K562 treated with DMSO at 1 percent for 48 hours (cell line): Measurements from ENCODE around the gene CLPX. TPM values are rescaled to one million over a fixed set of nuclear protein-coding genes. Genes with fewer than 3 reads are reported as not detected.

Source experiments
- total RNA-seq: library from RNA; unstranded; fragments of 300-600 nt; gene quantifications from 2 replicates; pipeline ENCODE4 v1.2.3, GENCODE V29; 2022; ENCODE audit warnings: low replicate concordance; ENCODE audit errors: extremely low read depth

The CLPX gene
- total RNA-seq = not detected in 2 replicates

GRCh38 chr15:65184868-65185717, at the start of gene CLPX:
TSS of gene CLPX (minus strand) at chr15:65185342. CDS start at chr15:65185153, 189 bp downstream.

GRCh38 chr15:65210770-65211481, 25.8 kb upstream of the CLPX start, which contains the start of gene CILP:
TSS of gene CILP (minus strand) at chr15:65211473. CDS start at chr15:65209755, 1,718 bp downstream.

GRCh38 chr15:65133548-65134200, 51.5 kb downstream of the CLPX start, which contains the start of gene PDCD7:
TSS of gene PDCD7 (minus strand) at chr15:65133808. CDS start at chr15:65133781, 27 bp downstream.

GRCh38 chr15:65115086-65115485, 70.1 kb downstream of the CLPX start, which contains the start of gene UBAP1L:
TSS of gene UBAP1L (minus strand) at chr15:65115200. CDS start at chr15:65106215, 8,985 bp downstream.

Other genes with a start within 250 kb of the CLPX start
- not detected in 2 replicates for gene SPG21, start 195.4 kb downstream of the CLPX start, total RNA-seq
- not detected in 2 replicates for gene MTFMT, start 155.7 kb downstream of the CLPX start, total RNA-seq
- gene SLC51B, start 140.0 kb downstream of the CLPX start, total RNA-seq = not detected in 2 replicates
- gene RASL12, start 117.4 kb downstream of the CLPX start, total RNA-seq = not detected in 2 replicates
- not detected in 2 replicates for gene KBTBD13, start 108.6 kb downstream of the CLPX start, total RNA-seq
- gene UBAP1L, start 70.1 kb downstream of the CLPX start, total RNA-seq = not detected in 2 replicates
- gene PDCD7, start 51.5 kb downstream of the CLPX start, total RNA-seq = not detected in 2 replicates
- not detected in 2 replicates for gene CILP, start 26.1 kb upstream of the CLPX start, total RNA-seq
- not detected in 2 replicates for gene PARP16, start 101.5 kb upstream of the CLPX start, total RNA-seq
- gene RNU5A-1, start 110.7 kb upstream of the CLPX start, total RNA-seq = not detected in 2 replicates
- not detected in 2 replicates for gene RNU5B-1, start 119.3 kb upstream of the CLPX start, total RNA-seq
- gene IGDCC3, start 192.7 kb upstream of the CLPX start, total RNA-seq = not detected in 2 replicates
- not detected in 2 replicates for gene IGDCC4, start 237.6 kb upstream of the CLPX start, total RNA-seq